Activated T-cell treated with anti-CD3 and anti-CD28 coated beads for 24 hours (primary cell): ENCODE measurements around the gene HPSE2.

Experiments used
- DNase-seq: peaks from one replicate; pipeline ENCODE4 v3.0.0-alpha.2; 2020; ENCODE audit warnings: low read depth

Gene HPSE2

GRCh38 chr10:98458809-98459784 is 776.6 kb downstream of the HPSE2 start:
- DNase-seq = no peak

- no peak for DNase-seq
Observed at GRCh38 chr10:98457721-98458120, 777.9 kb downstream of the HPSE2 start.

GRCh38 chr10:98456686-98457482 is 778.8 kb downstream of the HPSE2 start:
- DNase-seq = no peak

GRCh38 chr10:98456043-98456570 is 779.5 kb downstream of the HPSE2 start:
- no peak for DNase-seq

GRCh38 chr10:98453729-98454128 is 781.9 kb downstream of the HPSE2 start:
- DNase-seq = no peak

GRCh38 chr10:98450618-98451017 is 785.0 kb downstream of the HPSE2 start:
- DNase-seq = no peak

- no peak for DNase-seq
Observed at GRCh38 chr10:98449287-98449686, 786.4 kb downstream of the HPSE2 start.

GRCh38 chr10:98446661-98447221 is 788.9 kb downstream of the HPSE2 start, which contains the start of gene HPS1:
HPS1 (minus strand) TSS chr10:98446935; CDS start chr10:98443240, 3,695 bp downstream.
- peak; percentile 84 for DNase-seq

GRCh38 chr10:98446151-98446660 is 789.4 kb downstream of the HPSE2 start:
- DNase-seq = peak; percentile 19

GRCh38 chr10:98445200-98445812 is 790.3 kb downstream of the HPSE2 start:
- no peak for DNase-seq

GRCh38 chr10:98444314-98445006 is 791.2 kb downstream of the HPSE2 start:
- DNase-seq = no peak

GRCh38 chr10:98438715-98439114 is 796.9 kb downstream of the HPSE2 start:
- no peak for DNase-seq

GRCh38 chr10:98436704-98437103 is 798.9 kb downstream of the HPSE2 start:
- no peak for DNase-seq

GRCh38 chr10:98435178-98435577 is 800.5 kb downstream of the HPSE2 start:
- DNase-seq = no peak

GRCh38 chr10:98433881-98434732 is 801.5 kb downstream of the HPSE2 start:
- no peak for DNase-seq

- DNase-seq = no peak
Observed at GRCh38 chr10:98433371-98433770, 802.3 kb downstream of the HPSE2 start.

GRCh38 chr10:98432330-98432729 is 803.3 kb downstream of the HPSE2 start:
- DNase-seq = no peak

- DNase-seq = no peak
Observed at GRCh38 chr10:98431016-98431415, 804.6 kb downstream of the HPSE2 start.

- no peak for DNase-seq
Observed at GRCh38 chr10:98430427-98430826, 805.2 kb downstream of the HPSE2 start.
